C4-2B (cell line): ENCODE data around the gene PRPF39.

Source experiments
- H3K27ac ChIP-seq: fragments of 450-650 bp; 2 replicates; pipeline ENCODE4 v1.5.1; 2017
- ZFX ChIP-seq: fragments of 450-650 bp; IDR thresholded peaks from 2 replicates; pipeline ENCODE4 v1.6.1; 2017
- TF ChIP-seq, protein P1 (sequence below): fragments of 450-650 bp; conservative IDR thresholded peaks from 2 replicates; pipeline ENCODE4 v1.5.1; 2017; ENCODE audit warnings: mild to moderate bottlenecking

Gene PRPF39

GRCh38 chr14:45096218-45096617, 12.3 kb downstream of the PRPF39 start:
- no peak for TF ChIP-seq ZFX
- H3K27ac ChIP-seq: no peak overlapping the region

DNA sequence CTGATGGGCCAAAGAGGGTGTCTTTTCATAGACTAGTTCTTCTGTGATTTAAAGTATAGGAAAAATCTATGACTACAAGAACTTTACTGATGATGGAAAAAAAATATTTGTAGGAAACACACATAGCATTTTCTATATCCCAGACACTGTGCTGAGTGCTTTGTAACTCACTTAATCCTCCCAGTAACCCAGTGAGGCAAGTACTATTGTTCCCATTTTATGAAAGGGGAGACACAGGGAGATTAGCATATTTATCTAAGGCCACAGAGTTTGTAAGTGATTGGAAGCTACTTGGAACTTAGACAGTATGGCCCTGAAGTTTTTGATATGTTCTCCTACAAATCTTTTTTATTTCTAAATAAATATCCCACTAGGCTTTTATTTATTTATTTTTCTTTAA, 19.9 kb downstream of the PRPF39 start:
- H3K27ac ChIP-seq: no peak overlapping the region
- TF ChIP-seq ZFX: no peak
- TF ChIP-seq, protein P1, sequence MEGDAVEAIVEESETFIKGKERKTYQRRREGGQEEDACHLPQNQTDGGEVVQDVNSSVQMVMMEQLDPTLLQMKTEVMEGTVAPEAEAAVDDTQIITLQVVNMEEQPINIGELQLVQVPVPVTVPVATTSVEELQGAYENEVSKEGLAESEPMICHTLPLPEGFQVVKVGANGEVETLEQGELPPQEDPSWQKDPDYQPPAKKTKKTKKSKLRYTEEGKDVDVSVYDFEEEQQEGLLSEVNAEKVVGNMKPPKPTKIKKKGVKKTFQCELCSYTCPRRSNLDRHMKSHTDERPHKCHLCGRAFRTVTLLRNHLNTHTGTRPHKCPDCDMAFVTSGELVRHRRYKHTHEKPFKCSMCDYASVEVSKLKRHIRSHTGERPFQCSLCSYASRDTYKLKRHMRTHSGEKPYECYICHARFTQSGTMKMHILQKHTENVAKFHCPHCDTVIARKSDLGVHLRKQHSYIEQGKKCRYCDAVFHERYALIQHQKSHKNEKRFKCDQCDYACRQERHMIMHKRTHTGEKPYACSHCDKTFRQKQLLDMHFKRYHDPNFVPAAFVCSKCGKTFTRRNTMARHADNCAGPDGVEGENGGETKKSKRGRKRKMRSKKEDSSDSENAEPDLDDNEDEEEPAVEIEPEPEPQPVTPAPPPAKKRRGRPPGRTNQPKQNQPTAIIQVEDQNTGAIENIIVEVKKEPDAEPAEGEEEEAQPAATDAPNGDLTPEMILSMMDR: no peak

- no peak overlapping the region for H3K27ac ChIP-seq
- no peak for TF ChIP-seq ZFX
- TF ChIP-seq, protein P1: no peak
These were observed 20.6 kb downstream of the PRPF39 start for GRCh38 chr14:45104561-45104960.

DNA sequence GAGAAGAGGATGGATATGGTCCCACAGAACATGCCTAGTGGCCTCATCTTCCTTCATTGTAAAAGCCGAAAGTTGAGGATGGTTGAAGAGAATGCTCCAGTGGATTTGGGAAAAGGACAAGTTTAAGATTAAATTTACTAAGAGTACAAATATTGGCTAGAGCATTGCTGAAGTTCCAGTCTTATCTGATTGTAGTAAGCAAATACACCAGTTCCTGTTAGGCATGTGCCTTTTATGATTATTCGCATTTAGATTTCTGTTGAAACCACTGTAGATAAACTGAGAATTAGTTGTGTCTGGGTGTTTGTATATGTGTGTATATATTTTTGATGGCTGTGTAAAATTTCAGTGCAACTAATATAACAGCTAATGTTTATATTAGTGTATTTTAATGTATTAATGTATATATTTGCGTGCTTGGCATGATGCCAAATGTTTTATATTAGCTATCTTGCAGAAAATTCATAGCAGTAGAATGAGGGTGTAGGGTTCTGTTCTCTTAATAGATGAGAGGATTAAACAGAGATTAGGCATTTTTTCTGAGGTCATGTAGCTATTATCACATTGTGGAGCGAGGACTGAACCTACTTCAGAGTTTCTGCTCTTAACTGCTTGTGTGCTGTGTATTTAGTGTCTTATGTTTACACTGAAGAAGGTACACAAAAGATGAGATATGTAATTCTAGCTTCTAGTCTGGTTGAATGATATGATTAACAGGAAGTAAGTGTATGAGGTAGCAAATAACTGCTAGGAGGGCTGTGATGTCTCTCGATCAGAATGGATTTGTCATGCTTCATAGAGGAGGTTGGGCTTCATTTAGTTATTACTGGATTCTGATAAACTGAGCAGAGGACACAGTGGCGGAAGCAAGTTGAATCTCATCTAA, 29.2 kb downstream of the PRPF39 start:
- H3K27ac ChIP-seq: peak overlapping the region; percentile 55; the same call in 1 of the 2 replicates
- no peak for TF ChIP-seq ZFX
- TF ChIP-seq, protein P1: no peak; the same call in 1 of the 2 replicates

DNA sequence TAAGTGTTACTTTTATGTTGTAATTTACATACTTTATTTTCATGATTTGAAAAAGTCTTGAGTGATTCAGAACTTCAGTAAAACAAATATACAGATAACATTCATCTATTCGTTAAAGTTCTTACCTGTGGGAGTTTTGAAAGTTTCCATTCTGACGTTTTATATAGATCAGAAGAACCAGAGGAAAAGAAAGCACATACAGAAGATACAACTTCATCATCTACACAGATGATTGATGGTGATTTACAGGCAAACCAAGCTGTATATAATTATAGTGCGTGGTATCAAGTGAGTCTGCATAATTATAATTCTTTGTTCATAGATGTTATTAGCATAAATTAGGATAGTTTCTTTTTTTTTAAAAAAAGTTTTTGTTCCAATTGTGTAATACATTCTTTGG, 30.4 kb downstream of the PRPF39 start:
- TF ChIP-seq, protein P1: no peak
- no peak for TF ChIP-seq ZFX
- no peak overlapping the region for H3K27ac ChIP-seq

DNA sequence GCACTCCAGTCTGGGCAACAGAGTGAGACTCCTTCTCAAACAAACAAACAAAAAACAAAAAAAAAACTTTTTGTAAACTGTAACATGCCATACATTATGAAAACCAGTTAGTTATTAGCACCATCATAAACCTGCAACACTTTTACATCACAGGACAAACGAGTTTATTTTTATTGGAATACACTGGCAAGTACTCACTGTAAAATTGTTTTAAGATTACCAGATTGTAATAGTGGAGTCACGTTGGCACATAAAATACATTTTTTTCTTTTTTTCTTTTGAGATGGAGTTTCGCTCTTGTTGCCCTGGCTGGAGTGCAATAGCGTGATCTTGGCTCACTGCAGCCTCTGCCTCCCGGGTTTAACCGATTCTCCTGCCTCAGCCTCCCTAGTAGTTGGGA, 34.7 kb downstream of the PRPF39 start:
- TF ChIP-seq, protein P1: no peak
- TF ChIP-seq ZFX: no peak
- peak overlapping the region; percentile 65 for H3K27ac ChIP-seq

- TF ChIP-seq, protein P1: no peak
- TF ChIP-seq ZFX: no peak
- no peak overlapping the region for H3K27ac ChIP-seq
These were observed 36.2 kb downstream of the PRPF39 start for GRCh38 chr14:45120096-45120495.

DNA sequence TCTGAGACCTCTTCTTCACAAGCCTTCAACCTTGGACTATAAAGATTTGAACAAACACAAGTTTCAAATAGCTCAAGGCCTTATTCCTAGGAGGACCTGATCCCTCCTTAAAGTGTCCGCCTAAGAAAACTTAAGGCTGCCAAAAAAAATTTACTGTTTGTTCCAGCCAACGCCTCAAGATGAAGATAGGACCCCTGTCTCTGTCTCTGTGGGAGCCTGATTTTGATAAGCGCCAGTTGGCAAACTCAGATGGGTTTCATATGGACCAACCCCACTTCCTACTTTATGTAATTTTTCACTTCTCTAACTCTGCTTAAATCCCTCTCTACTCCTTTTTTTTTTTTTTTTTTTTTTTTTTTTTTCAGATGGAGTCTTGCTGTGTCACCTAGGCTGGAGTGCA, 39.4 kb downstream of the PRPF39 start:
- TF ChIP-seq, protein P1: no peak
- TF ChIP-seq ZFX: no peak
- H3K27ac ChIP-seq: no peak overlapping the region
